CD4-positive, alpha-beta T cell treated with Interleukin-12 subunit alpha and Interleukin-12 subunit beta, for 1 hour (primary cell): Measurements from ENCODE around the gene CTDSP2.
A peak's percentile ranks its signal among the peaks of the same experiment; 100 is the strongest.
"Not testable (repeated sequence)": the region's sequence is repeated elsewhere in the genome, so short reads cannot be mapped to it uniquely, and the experiment has no call there.

Source experiments
- DNase-seq: peaks from one replicate; pipeline ENCODE4 v3.0.0-alpha.2; 2020

The CTDSP2 gene

DNA sequence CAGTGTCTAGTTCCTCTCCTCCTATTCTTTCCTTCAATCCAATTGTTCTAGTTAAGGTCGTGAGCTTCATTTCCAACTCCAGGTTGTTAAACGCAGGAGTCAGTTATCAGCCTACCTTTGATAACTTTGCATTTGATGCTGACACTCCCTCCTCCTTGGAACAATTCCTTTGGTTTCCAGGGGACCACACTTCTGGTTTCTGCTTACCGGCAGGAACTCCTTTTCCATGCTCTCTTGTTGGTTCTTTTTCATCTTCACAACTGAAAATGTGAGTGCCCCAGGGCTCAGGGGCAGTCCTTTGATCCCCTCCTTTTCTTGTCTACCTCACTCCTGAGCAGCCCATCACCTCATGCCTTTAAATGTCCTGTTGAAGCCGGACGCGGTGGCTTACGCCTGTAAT is 69.2 kb downstream of the CTDSP2 start:
- no peak for DNase-seq

GRCh38 chr12:57776247-57776587 is 70.3 kb downstream of the CTDSP2 start:
- DNase-seq = no peak

GRCh38 chr12:57775563-57776246 is 70.8 kb downstream of the CTDSP2 start:
- no peak for DNase-seq

DNA sequence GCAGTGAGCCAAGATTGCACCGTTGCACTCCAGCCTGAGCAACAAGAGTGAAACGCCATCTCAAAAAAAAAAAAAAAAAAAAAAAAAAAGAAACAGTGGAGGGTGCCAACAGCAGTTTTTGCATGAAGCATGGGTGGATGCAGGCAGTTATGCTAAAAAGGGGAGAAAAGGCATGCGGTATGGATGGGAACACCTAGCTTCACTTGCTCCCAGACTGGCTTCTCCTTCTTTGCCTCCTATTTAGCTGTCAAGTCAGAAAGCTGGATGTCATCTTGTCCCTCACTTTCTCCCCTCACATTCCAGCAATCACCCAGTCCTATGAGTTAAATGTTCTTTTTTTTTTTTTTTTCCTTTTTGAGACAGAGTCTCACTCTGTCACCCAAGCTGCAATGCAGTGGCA is 71.5 kb downstream of the CTDSP2 start:
- no peak for DNase-seq

- DNase-seq = not testable (repeated sequence)
These were observed 71.9 kb downstream of the CTDSP2 start for GRCh38 chr12:57774634-57775033.

DNA sequence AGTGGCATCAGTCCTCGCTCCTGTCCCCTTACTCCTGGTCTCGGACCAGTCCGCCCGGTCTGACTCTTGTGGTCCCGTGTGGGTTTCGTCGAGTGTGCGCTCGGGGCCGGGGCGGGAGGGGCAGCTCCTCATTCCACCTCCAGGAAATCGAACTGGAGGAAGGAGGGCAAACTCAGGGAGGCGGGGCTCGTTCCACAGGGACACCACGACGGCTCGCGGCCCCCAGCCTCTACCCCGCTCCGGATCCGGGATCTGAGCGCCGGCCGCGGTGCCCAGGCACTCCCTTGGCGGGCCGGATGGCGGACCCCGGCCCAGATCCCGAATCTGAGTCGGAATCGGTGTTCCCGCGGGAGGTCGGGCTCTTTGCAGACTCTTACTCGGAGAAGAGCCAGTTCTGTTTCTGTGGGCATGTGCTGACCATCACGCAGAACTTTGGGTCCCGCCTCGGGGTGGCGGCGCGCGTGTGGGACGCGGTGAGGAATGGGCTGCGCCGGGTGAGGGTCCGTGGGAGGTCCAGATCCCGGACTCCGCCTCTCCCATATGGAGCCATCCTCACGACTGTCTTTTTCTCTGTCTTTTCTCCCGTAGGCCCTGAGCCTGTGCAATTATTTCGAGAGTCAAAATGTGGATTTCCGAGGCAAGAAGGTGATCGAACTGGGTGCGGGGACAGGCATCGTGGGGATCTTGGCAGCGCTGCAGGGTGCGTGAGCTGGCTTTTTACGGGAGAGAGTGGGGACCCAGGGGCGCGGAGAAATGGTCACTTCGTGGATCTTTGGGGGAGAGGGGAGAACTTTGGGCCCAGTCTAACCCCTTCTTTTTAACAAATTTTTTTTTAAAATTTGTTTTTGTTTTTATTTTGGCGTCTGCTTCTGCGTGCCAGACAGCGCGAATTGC is 73.9 kb downstream of the CTDSP2 start, which contains the start of gene EEF1AKMT3:
TSS of gene EEF1AKMT3 (plus strand) at position 186 of the 894 bp plus-strand sequence. CDS start at position 297, 111 bp downstream.
- DNase-seq = peak; percentile 33

GRCh38 chr12:57771873-57772428 is 74.6 kb downstream of the CTDSP2 start, which contains the start of gene METTL1:
TSS of gene METTL1 (minus strand) at chr12:57772105. CDS start at chr12:57772083, 22 bp downstream.
- DNase-seq = peak; percentile 91

GRCh38 chr12:57771236-57771872 is 75.2 kb downstream of the CTDSP2 start:
- DNase-seq = peak; percentile 85

- no peak for DNase-seq
These were observed 75.8 kb downstream of the CTDSP2 start for GRCh38 chr12:57770734-57771133.
